HUES64 (cell line): Measurements from ENCODE around the gene AFTPH.

Experiments used
- H3K27ac ChIP-seq: 2 replicates; pipeline ENCODE4 v1.7.0; 2013; ENCODE audit warnings: low read depth, low read length, inconsistent platforms
- H3K27me3 ChIP-seq: 2 replicates; pipeline ENCODE4 v1.6.1; 2013; ENCODE audit warnings: mild to moderate bottlenecking, low read length; ENCODE audit not compliant: insufficient read depth
- H3K36me3 ChIP-seq: 2 replicates; pipeline ENCODE4 v1.6.1; 2013; ENCODE audit warnings: mild to moderate bottlenecking, low read length; ENCODE audit not compliant: insufficient read depth
- H3K4me1 ChIP-seq: 2 replicates; pipeline ENCODE4 v1.6.1; 2013; ENCODE audit warnings: mild to moderate bottlenecking, low read length, moderate library complexity; ENCODE audit not compliant: insufficient read depth
- H3K4me3 ChIP-seq: 2 replicates; pipeline ENCODE4 v1.5.1; 2013; ENCODE audit warnings: mild to moderate bottlenecking, low read length, moderate library complexity
- H3K9ac ChIP-seq: 2 replicates; pipeline ENCODE4 v1.6.1; 2013; ENCODE audit warnings: mild to moderate bottlenecking, low read depth, low read length
- H3K9me3 ChIP-seq: 2 replicates; pipeline ENCODE4 v1.6.1; 2013; ENCODE audit warnings: low read depth, low read length; ENCODE audit not compliant: insufficient read depth
- WGBS: fragments of 150-250, 120-280 bp; methylation state at CpG from one replicate; pipeline ENCODE4 v1.1.7; 2013; ENCODE audit warnings: missing lambda C conversion rate; 5-methylcytosine and 5-hydroxymethylcytosine counted together

The AFTPH gene

GRCh38 chr2:64594226-64594989, 70.3 kb downstream of the AFTPH start:
- Histone ChIP-seq H3K27ac (no peak overlapping the region), H3K9me3 (no peaks in the 10 kb centered on the region), H3K9ac (no peak overlapping the region), H3K4me3 (no peak overlapping the region), H3K27me3 (no peaks in the 10 kb centered on the region), H3K4me1 (no peaks in the 10 kb centered on the region), H3K36me3 (peaks cover 25% of the 10 kb centered on the region)
- WGBS, result 95% methylated on average over 4 of the region's 7 CpGs

GRCh38 chr2:64595397-64596176, 71.5 kb downstream of the AFTPH start:
- Histone ChIP-seq H3K9me3 (no peaks in the 10 kb centered on the region), H3K36me3 (peaks cover 14% of the 10 kb centered on the region), H3K27me3 (no peaks in the 10 kb centered on the region), H3K4me1 (no peaks in the 10 kb centered on the region), H3K9ac (no peak overlapping the region), H3K27ac (no peak overlapping the region), H3K4me3 (no peak overlapping the region)
- 65% methylated on average over 3 of the region's 4 CpGs for WGBS

- 95% methylated on average over 4 of the region's 6 CpGs for WGBS
- Histone ChIP-seq H3K36me3 (no peaks in the 10 kb centered on the region), H3K27ac (no peak overlapping the region), H3K9ac (no peak overlapping the region), H3K9me3 (no peaks in the 10 kb centered on the region), H3K27me3 (no peaks in the 10 kb centered on the region), H3K4me3 (no peak overlapping the region), H3K4me1 (no peaks in the 10 kb centered on the region)
These were observed 74.1 kb downstream of the AFTPH start for GRCh38 chr2:64598226-64598625.

- no peaks in the 10 kb centered on the region for H3K4me1 ChIP-seq
- H3K27ac ChIP-seq, result no peak overlapping the region
- no peak overlapping the region for H3K4me3 ChIP-seq
- no peaks in the 10 kb centered on the region for H3K36me3 ChIP-seq
- 0 out of 2 replicates have a peak, but pooled peaks cover 4% of the 10 kb centered on the region for H3K9me3 ChIP-seq
- H3K9ac ChIP-seq, result no peak overlapping the region
- WGBS, result 60% methylated on average over 3 of the region's 3 CpGs
- H3K27me3 ChIP-seq, result no peaks in the 10 kb centered on the region
These were observed 75.3 kb downstream of the AFTPH start for GRCh38 chr2:64599469-64599868.

GRCh38 chr2:64601034-64601754, 77.1 kb downstream of the AFTPH start:
- Histone ChIP-seq H3K4me3 (no peak overlapping the region), H3K4me1 (no peaks in the 10 kb centered on the region), H3K27ac (no peak overlapping the region), H3K9ac (no peak overlapping the region), H3K27me3 (no peaks in the 10 kb centered on the region), H3K36me3 (no peaks in the 10 kb centered on the region), H3K9me3 (0 out of 2 replicates have a peak, but pooled peaks cover 4% of the 10 kb centered on the region)
- 89% methylated on average over 8 of the region's 8 CpGs for WGBS

- Histone ChIP-seq H3K9me3 (0 out of 2 replicates have a peak, but pooled peaks cover 4% of the 10 kb centered on the region), H3K27me3 (no peaks in the 10 kb centered on the region), H3K27ac (no peak overlapping the region), H3K36me3 (no peaks in the 10 kb centered on the region), H3K9ac (no peak overlapping the region), H3K4me3 (no peak overlapping the region), H3K4me1 (no peaks in the 10 kb centered on the region)
- WGBS, result 93% methylated on average over 12 of the region's 12 CpGs
These were observed 77.8 kb downstream of the AFTPH start for GRCh38 chr2:64601785-64602391.

GRCh38 chr2:64602436-64602835, 78.3 kb downstream of the AFTPH start:
- Histone ChIP-seq H3K4me3 (no peak overlapping the region), H3K27me3 (no peaks in the 10 kb centered on the region), H3K9me3 (0 out of 2 replicates have a peak, but pooled peaks cover 4% of the 10 kb centered on the region), H3K36me3 (no peaks in the 10 kb centered on the region), H3K9ac (no peak overlapping the region), H3K4me1 (no peaks in the 10 kb centered on the region; the same call in 1 of the 2 replicates), H3K27ac (no peak overlapping the region)
- WGBS, result 93% methylated on average over 11 of the region's 11 CpGs

- WGBS, result 88% methylated on average over 2 of the region's 2 CpGs
- Histone ChIP-seq H3K36me3 (no peaks in the 10 kb centered on the region), H3K4me1 (no peaks in the 10 kb centered on the region; the same call in 1 of the 2 replicates), H3K27me3 (peaks cover 10% of the 10 kb centered on the region), H3K27ac (no peak overlapping the region), H3K9ac (no peak overlapping the region), H3K4me3 (no peak overlapping the region), H3K9me3 (0 out of 2 replicates have a peak, but pooled peaks cover 4% of the 10 kb centered on the region)
These were observed 80.0 kb downstream of the AFTPH start for GRCh38 chr2:64604155-64604554.

GRCh38 chr2:64605026-64605471, 80.9 kb downstream of the AFTPH start:
- Histone ChIP-seq H3K27ac (no peak overlapping the region), H3K27me3 (peaks cover 17% of the 10 kb centered on the region), H3K4me1 (no peaks in the 10 kb centered on the region; the same call in 1 of the 2 replicates), H3K36me3 (no peaks in the 10 kb centered on the region), H3K9ac (no peak overlapping the region), H3K9me3 (0 out of 2 replicates have a peak, but pooled peaks cover 4% of the 10 kb centered on the region), H3K4me3 (no peak overlapping the region)
- 94% methylated on average over 6 of the region's 6 CpGs for WGBS

GRCh38 chr2:64605991-64606478, 81.9 kb downstream of the AFTPH start:
- H3K9me3 ChIP-seq, result 0 out of 2 replicates have a peak, but pooled peaks cover 4% of the 10 kb centered on the region
- H3K4me1 ChIP-seq, result no peaks in the 10 kb centered on the region; the same call in 1 of the 2 replicates
- 89% methylated on average over 5 of the region's 5 CpGs for WGBS
- peaks cover 20% of the 10 kb centered on the region for H3K27me3 ChIP-seq
- H3K27ac ChIP-seq, result no peak overlapping the region
- H3K36me3 ChIP-seq, result no peaks in the 10 kb centered on the region
- H3K4me3 ChIP-seq, result no peak overlapping the region
- no peak overlapping the region for H3K9ac ChIP-seq
